Measurements from ENCODE around the gene CCDC7. TPM values are rescaled to one million over a fixed set of nuclear protein-coding genes. Genes with fewer than 3 reads are reported as not detected.
A peak's percentile ranks its signal among the peaks of the same experiment; 100 is the strongest.

CCDC7 gene
- polyA plus RNA-seq, 1 of the 3 experiments (the other 2 are of a cell fraction), result 0.44 TPM

- TF ChIP-seq ZBTB33 (IDR thresholded peaks at IDR 0.05; ENCODE audit: borderline replicate concordance, low read depth), result no peak
- no peak for TF ChIP-seq EP300 (IDR thresholded peaks at IDR 0.05; ENCODE audit: borderline replicate concordance in 1 of 2, low read depth in 1 of 2, low read length in 1 of 2)
- TF ChIP-seq SMC3 (IDR thresholded peaks at IDR 0.05; ENCODE audit: low read depth, low read length), result no peak
- no peak for TF ChIP-seq RAD21 (IDR thresholded peaks at IDR 0.05; ENCODE audit: low read length)
Observed at GRCh38 chr10:32905466-32905865, 459.5 kb downstream of the CCDC7 start (continued).

- CTCF ChIA-PET, result interaction anchor here (0.7 kb wide), 1 partner anchor 1690 kb away, joined by 3 read pairs; no protein-coding TSS in a partner anchor
- Histone ChIP-seq H4K20me1 (ENCODE audit: insufficient read depth) (no peaks in the 10 kb centered on the region), H3K79me2 (ENCODE audit: insufficient read depth) (peaks cover 70% of the 10 kb centered on the region), H3K9me3 (no peaks in the 10 kb centered on the region), H3K9ac (no peak overlapping the region), H2AFZ (ENCODE audit: low read depth) (no peak overlapping the region), H3K27me3 (ENCODE audit: insufficient read depth) (no peaks in the 10 kb centered on the region), H3K36me3 (replicated peaks in 1 of 2; ENCODE audit: control insufficient read depth in 1 of 2, insufficient read depth in 2 of 2, low read length in 1 of 2) (peaks cover 84 to 97% of the 10 kb centered on the region in 2 experiments), H3F3A (replicated peaks; ENCODE audit: insufficient read depth) (peaks cover 35% of the 10 kb centered on the region), H3K4me1 (ENCODE audit: control insufficient read depth in 1 of 2, insufficient read depth in 2 of 2, low read depth in 1 of 2, low read length in 1 of 2) (no peaks in the 10 kb centered on the region; a peak in 1 of 4 replicates), H3K4me2 (no peak overlapping the region), H3K27ac (ENCODE audit: low read depth in 2 of 2, low read length in 1 of 2) (no peak overlapping the region), H3K4me3 (ENCODE audit: low read depth in 2 of 2, low read length in 1 of 2) (no peak overlapping the region), H3K9me2 (no peaks in the 10 kb centered on the region)
- POLR2A ChIA-PET, result no interaction called here
- DNase-seq, result no peak
- TF ChIP-seq TCF12 (IDR thresholded peaks at IDR 0.05) (no peak), NFIC (IDR thresholded peaks at IDR 0.05; ENCODE audit: borderline replicate concordance) (no peak), CHD2 (IDR thresholded peaks at IDR 0.05; ENCODE audit: low read length, partially characterized antibody) (no peak), EP300 (IDR thresholded peaks at IDR 0.05; ENCODE audit: borderline replicate concordance in 1 of 2, low read depth in 1 of 2, low read length in 1 of 2) (no peak), TEAD4 (IDR thresholded peaks at IDR 0.05; ENCODE audit: borderline replicate concordance, insufficient read depth) (no peak), USF1 (IDR thresholded peaks at IDR 0.05; ENCODE audit: borderline replicate concordance, low read depth) (no peak)
- 95% methylated on average over 4 of the region's 4 CpGs for WGBS (ENCODE audit: low lambda C conversion rate)
Observed at GRCh38 chr10:32906595-32906994, 460.7 kb downstream of the CCDC7 start.

GRCh38 chr10:32909456-32909855 lies 463.5 kb downstream of the CCDC7 start:
- DNase-seq, result no peak
- Histone ChIP-seq H3K9me3 (no peaks in the 10 kb centered on the region), H3K4me3 (ENCODE audit: low read depth in 2 of 2, low read length in 1 of 2) (no peak overlapping the region), H3K79me2 (ENCODE audit: insufficient read depth) (peaks cover 80% of the 10 kb centered on the region), H2AFZ (ENCODE audit: low read depth) (no peak overlapping the region), H3K9ac (no peak overlapping the region), H4K20me1 (ENCODE audit: insufficient read depth) (0 out of 2 replicates have a peak, but pooled peaks cover 6% of the 10 kb centered on the region), H3K4me2 (no peak overlapping the region), H3K27me3 (ENCODE audit: insufficient read depth) (no peaks in the 10 kb centered on the region), H3K4me1 (ENCODE audit: control insufficient read depth in 1 of 2, insufficient read depth in 2 of 2, low read depth in 1 of 2, low read length in 1 of 2) (no peaks in the 10 kb centered on the region; a peak in 1 of 4 replicates), H3K27ac (ENCODE audit: low read depth in 2 of 2, low read length in 1 of 2) (peak overlapping the region in 1 of 2 experiments; percentile 67; a peak in 2 of 4 replicates), H3K9me2 (no peaks in the 10 kb centered on the region), H3F3A (replicated peaks; ENCODE audit: insufficient read depth) (peaks cover 18% of the 10 kb centered on the region), H3K36me3 (replicated peaks in 1 of 2; ENCODE audit: control insufficient read depth in 1 of 2, insufficient read depth in 2 of 2, low read length in 1 of 2) (peaks cover 67 to 81% of the 10 kb centered on the region in 2 experiments)
- ChIA-PET POLR2A (no interaction called here), CTCF (interaction anchor here (1.0 kb wide), 1 partner anchor 29 kb away, joined by 3 read pairs; no protein-coding TSS in a partner anchor)
- 91% methylated on average over 1 of the region's 1 CpG for WGBS (ENCODE audit: low lambda C conversion rate)
- TF ChIP-seq FOSL2 (IDR thresholded peaks at IDR 0.05; ENCODE audit: borderline replicate concordance, low read depth) (no peak), CTCF (IDR thresholded peaks at IDR 0.05) (no peak), GABPA (IDR thresholded peaks at IDR 0.05; ENCODE audit: low read depth) (no peak), MAX (IDR thresholded peaks at IDR 0.05; ENCODE audit: low read depth) (no peak), ZBTB33 (IDR thresholded peaks at IDR 0.05; ENCODE audit: borderline replicate concordance, low read depth) (no peak), ELF1 (IDR thresholded peaks at IDR 0.05) (no peak), YY1 (IDR thresholded peaks at IDR 0.05; ENCODE audit: low read depth) (no peak), TEAD4 (IDR thresholded peaks at IDR 0.05; ENCODE audit: borderline replicate concordance, insufficient read depth) (no peak), TAF1 (IDR thresholded peaks at IDR 0.05; ENCODE audit: borderline replicate concordance, low read depth, low read length) (no peak), FOXM1 (IDR thresholded peaks at IDR 0.05; ENCODE audit: low read depth) (no peak), SIN3A (IDR thresholded peaks at IDR 0.05; ENCODE audit: borderline replicate concordance, low read depth, low read length) (no peak), MXI1 (IDR thresholded peaks at IDR 0.05; ENCODE audit: low read depth, low read length) (no peak), FOXJ3 (CRISPR knock-in tag; IDR thresholded peaks at IDR 0.05) (no peak)

Measured in SK-N-SH (cell line).